Measurements from ENCODE around the gene CARD16. TPM values are rescaled to one million over a fixed set of nuclear protein-coding genes. Genes with fewer than 3 reads are reported as not detected.
A peak's percentile ranks its signal among the peaks of the same experiment; 100 is the strongest.
"Not testable (repeated sequence)": the region's sequence is repeated elsewhere in the genome, so short reads cannot be mapped to it uniquely, and the experiment has no call there.

Gene CARD16
- total RNA-seq = 9.2 TPM
- long read RNA-seq, partial matches to known transcripts = 0 of 3 reads
- long read RNA-seq, other reads (novel, unspliced or antisense) = 0 of 3 reads

DNA sequence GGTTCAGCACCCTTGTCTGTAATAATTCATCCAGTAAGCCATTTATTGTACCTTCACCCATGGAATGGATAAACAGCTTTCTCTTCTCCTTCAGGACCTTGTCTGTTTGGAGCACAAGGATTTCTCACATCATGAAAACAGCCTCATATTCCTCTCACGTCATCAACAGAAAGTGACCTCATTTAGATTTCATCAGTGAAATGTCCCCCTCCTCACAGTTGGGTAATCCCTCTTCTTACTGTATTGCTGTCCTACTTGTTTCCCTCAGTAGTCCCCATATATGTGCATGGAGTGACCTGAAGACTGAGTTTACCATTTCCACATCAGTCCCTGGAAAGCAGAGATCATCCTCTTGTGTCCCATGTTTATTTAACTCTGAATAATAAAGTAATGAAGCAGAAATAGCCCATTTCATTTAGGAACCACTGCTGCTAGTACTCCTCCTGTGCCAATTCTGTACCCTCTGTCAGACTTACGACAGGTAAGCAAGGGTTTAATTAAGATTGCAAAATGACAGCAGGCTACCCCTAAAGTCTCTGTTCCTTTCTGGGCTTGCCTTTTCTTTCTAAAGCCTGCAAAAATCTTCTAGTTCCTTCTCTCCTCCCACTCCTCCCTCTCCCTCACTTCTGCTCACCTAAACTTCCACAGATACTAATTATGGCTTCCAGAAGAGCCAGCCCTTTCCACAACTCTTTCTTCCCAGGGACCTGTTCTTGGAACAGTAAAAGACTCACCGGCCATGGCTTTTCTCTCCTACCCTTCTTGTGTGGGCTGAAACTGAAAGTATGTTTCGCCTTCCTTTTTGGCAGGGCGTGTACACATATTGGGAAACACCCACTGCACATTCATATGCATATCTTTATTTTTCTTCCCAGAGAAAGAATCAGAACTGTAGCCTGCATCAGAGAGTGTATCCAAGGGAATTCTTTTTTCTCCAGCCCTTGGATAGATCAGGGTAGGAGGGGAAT lies at the start of gene CARD16:
TSS of gene CARD16 (minus strand) at position 779 of the 968 bp plus-strand sequence. CDS start at position 741, 38 bp downstream.
- ATAC-seq = peak; percentile 78
- DNase-seq (ENCODE audit: missing footprints); intact Hi-C loops (cut with DNase I): not testable (repeated sequence)

DNA sequence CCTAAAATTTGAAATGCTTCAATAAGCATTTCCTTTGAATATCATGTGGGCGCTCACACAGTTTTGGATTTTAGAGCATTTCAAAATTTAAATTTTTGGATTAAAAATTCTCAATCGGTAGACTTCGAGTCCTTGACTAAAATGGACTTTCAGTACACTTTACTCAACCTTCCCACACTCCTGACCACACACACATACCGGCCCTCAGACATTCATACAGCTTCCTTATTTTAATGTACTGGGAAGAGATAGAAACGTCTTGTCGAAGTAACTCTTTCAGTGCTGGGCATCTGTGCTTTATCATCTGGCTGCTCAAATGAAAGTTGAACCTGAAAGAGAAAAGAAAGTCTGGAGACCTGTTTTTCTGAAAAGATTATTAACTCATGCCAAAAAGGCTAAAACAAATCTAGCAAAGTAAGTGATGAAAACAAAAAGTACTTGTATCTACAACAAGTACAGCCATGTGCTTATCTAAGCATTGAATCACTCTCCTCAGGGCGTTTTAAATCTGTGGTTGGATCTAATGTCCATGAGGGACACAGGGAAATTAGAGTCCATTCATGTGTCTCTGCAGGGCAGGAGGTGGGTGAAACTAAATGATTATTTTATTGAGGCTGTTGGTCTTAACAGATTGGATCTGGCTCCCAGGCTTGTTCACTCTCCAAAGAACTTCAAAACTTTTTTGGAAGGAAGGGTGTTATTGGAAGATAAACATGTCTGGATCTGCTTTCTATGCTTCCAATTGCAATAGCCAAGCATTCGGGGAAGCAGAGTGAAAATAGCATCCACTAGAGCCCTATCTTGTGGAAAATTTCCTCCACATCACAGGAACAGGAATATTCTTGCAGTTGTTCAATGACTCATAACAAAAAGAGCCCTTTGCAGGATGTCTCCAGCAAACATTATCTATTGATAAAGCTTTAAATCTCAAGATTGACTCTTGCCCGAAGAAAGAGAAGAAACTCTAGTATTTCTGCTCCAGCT lies 47.4 kb upstream of the CARD16 start:
- DNase-seq (ENCODE audit: missing footprints) (no peak), ATAC-seq (no peak)
- intact Hi-C loops (cut with DNase I) = no loop called here

DNA sequence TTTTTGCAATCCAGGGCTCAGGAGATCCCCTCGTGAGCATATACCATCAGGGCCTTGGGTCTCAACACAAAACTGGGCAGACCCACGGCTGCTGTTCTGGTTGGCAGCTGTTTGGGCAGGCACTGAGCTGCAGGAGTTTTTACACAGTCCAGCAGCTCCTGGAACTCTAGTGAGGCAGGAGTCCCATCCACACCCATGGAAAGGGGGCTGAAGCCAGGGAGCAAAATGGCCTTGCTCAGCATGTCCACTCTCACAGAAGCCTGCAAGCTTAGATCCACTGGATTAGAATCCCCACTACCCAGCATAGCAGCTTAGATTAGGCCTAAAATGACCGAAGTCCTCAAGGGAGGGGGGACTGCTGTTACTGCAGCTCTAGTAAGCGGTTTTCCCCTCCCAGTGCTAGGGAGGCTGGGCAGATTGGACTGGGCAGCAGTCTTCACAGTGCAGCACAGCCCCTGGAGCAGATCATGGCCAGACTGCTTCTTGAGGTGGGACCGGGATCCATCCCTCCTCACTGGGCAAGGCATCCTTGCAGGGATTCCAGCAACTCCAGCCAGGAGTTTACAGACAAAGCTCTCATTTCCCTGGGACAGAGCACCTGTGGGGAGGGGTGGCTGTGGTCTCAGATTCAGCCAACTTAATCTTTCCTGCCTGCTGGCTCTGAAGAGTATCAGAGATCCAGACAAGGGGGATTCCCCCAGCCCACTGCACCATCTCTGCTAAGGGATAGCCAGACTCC lies 36.4 kb upstream of the CARD16 start:
- no peak for ATAC-seq
- no peak for DNase-seq (ENCODE audit: missing footprints)

DNA sequence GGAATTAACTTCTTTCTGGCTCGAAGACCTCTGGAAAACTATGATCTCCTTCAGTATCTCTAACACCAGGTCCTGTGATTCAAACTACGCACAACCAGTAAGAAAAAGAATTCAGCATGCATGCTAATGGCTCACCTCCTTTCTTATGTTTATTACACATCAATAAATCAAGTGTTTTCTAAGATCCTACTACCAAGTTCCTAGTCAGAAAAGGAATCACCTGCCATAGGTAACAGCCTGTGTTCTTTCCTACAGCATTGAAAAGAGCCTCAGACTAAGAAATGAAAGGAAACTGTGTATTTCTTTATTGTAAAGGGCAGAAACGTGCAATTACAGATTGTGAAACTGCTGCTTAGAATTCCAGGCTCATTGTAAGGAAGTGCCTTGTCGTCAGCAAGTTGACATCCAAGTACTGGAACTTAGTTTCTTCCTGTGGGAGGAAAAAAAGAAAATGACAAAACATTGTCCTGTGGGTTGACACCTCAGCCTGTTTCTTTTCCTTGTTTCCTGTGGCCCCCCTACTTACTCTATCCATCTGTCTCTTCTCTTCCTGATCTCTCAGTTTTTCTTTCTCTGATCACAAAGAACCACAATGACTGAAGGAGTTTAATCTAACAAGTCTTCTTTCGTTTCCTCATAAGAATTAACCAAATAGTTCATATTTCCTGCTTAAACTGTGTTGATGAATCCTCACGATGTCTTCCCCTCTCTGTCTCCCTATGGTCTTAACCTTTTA lies 35.2 kb upstream of the CARD16 start:
- intact Hi-C loops (cut with DNase I); DNase-seq (ENCODE audit: missing footprints); ATAC-seq: not testable (repeated sequence)

More for the DNA sequence above, 36.4 kb upstream of the CARD16 start:
- intact Hi-C loops (cut with DNase I) = no loop called here

DNA sequence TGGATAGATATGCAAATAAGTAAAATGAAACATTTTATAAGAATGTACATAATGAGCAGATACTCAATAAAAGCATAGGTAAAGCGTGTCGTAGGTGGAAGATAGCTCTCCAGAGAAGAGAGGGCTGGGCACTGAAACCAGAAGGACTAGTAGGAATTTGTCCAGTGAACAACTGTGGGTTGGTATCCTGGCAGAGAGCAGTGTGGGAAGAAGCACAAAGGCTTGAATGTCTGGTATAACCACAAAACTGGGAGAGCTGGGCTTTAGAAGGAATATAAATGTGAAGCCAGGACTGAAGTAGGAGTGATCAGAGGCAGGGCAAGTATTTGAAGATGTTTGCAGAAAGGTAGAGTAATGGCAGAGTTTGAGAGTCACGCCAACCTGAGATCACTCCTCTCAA lies 33.1 kb upstream of the CARD16 start:
- intact Hi-C loops (cut with DNase I) = no loop called here
- DNase-seq (ENCODE audit: missing footprints) (no peak), ATAC-seq (no peak)

DNA sequence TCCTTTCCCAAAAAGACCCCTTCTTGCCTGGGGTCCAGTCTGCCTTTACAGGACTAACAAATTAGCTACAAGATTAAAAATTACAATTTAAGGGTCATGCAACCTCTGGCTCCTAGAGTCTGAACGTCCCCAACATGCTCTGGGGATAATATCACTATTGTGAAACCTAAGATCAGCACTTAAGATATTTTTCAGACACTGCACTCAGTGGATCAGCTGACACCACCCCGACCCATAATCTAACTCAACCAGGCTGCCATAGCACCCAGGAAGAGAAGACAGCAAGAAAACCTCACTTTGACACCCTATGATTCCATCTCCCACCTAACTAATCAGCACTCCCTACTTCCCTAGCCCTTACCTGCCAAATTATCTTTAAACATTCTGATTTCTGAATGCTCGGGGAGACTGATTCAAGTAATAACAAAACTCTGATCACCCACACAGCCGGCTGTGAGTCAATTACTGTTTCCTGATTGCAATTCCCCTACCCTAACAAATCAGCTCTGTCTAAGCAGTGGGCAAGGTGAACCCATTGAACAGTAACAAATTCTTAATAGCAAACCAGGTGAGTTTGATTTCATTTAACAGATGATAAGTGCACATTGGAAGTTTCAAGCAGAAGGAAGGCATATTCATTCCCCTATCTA lies 32.1 kb upstream of the CARD16 start:
- DNase-seq (ENCODE audit: missing footprints); intact Hi-C loops (cut with DNase I); ATAC-seq: not testable (repeated sequence)

DNA sequence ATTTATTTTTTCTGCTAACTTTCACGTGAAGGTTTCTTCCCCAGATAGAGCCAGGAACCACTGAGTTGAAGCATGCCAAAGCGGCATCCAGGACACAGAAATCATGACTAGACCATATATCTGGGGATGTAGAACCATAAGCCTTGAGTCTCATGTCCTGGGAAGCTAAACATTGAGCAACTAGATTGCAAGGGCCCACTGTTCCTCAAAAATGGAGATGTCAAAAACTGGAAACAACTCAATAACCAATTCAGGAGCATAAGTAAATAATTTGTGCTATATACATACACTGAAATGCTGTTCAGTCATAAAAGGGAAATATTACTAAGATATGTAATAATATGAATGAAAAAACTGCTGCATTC lies 29.0 kb upstream of the CARD16 start:
- DNase-seq (ENCODE audit: missing footprints) (no peak), ATAC-seq (no peak)
- intact Hi-C loops (cut with DNase I) = no loop called here

DNA sequence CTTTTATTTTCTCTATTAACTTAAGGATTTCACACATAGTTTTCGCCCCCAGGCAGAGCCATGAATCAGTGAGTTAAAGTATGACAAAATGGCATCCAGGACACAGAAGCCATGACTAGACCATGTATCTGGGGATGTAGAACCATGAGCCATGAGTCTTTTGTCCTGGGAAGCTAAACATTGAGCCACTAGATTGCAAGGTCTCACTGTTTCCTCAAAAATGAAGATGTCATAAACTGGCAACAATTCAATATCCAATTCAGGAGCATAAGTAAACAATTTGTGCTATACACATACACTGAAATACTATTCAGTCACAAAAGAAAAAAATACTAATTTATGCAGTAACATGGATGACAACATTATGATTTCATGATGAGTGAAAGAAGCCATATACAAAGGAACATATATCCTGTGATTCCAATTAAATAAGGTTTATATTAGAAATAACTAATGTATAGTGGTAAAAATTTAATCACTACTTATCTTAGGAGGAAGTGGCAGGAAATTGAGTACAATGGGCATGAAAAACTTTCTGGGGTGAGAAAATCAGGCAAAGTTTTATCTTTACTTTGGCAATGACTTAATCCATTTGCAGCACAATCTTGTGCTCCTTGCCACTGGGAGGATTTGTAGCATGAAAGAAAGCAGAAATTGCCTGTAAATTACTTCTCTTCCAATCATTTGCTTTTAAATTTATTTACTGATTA lies 28.5 kb upstream of the CARD16 start:
- ATAC-seq = no peak
- intact Hi-C loops (cut with DNase I) = no loop called here
- DNase-seq (ENCODE audit: missing footprints) = no peak

DNA sequence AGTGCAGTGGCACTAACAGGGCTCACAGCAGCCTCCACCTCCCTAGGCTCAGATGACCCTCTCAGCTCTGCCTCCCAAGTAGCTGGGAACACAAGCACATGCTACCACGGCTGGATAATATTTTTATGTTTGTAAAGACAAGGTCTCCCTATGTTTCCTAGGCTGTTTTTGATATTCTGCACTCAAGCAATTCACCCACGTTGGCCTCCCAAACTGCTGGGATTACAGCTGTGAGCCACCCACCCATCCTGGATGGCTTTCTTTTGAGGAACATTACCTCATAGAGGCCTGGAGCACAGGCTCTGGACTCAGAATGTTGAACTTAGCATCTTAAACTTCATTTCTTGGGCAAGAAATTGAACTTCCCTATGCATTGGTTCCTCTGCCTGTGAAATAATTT lies 26.9 kb upstream of the CARD16 start:
- ATAC-seq; DNase-seq (ENCODE audit: missing footprints); intact Hi-C loops (cut with DNase I): not testable (repeated sequence)

DNA sequence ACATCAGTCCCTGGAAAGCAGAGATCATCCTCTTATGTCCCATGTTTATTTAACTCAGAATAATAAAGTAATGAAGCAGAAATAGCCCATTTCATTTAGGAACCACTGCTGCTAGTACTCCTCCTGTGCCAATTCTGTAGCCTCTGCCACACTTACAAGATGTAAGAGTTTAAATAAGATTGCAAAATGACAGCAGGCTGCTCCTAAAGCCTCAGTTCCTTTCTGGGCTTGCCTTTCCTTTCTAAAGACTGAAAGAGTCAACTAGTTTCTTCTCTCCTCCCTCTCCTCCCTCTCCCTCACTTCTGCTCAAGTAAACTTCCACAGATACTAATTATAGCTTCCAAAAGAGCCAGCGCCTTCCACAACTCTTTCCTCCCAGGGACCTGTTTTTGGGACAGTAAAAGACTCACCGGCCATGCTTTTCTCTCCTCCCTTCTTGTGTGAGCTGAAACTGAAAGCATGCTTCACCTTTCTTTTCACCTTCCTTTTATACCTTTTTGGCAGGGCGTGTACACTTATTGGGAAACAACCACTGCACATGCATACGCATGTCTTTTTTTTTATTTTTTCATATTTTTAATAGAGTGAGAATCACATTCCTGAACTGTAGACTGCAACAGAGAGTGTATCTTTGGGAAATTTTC lies 26.1 kb upstream of the CARD16 start:
- no peak for ATAC-seq
- intact Hi-C loops (cut with DNase I) = no loop called here
- no peak for DNase-seq (ENCODE audit: missing footprints)

DNA sequence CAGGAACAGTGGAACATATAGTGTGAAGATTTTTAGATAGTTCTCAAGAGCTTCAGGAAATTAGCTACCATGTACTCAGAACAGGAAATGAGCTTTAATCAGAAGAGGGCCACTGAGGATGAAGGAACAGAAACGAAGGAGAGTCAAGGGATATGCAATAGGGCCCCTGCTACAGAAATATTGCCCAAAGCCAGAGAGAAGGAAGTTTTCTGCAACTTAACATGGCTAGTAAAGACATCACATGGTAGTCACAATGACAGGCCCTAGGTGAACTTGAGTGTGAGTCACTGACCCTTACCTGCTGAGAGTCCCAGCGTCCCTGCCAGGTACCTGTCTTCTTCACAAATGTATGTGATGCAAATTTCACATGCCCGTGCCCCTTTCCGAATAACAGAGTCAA lies 25.2 kb upstream of the CARD16 start:
- intact Hi-C loops (cut with DNase I) = no loop called here
- ATAC-seq (no peak), DNase-seq (ENCODE audit: missing footprints) (no peak)

DNA sequence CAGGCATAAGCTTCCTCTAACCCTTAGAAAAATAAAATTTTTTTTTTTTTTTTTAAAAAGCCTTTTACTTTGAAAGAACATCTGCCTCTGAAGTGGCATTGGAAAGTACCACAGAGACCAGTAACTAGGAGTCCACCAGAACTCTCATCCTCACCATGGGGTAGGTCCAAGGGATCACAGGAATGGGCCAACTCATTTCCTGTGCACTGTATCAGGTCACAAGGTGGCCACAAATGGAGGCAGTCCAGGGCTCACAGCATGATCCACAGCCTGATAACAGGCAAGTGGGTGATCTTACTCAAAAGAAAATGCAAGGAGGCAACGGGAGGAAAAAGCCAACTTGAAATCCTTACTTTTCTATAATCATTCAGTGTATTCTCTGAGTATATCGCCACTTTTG lies 24.6 kb upstream of the CARD16 start:
- ATAC-seq; DNase-seq (ENCODE audit: missing footprints); intact Hi-C loops (cut with DNase I): not testable (repeated sequence)

DNA sequence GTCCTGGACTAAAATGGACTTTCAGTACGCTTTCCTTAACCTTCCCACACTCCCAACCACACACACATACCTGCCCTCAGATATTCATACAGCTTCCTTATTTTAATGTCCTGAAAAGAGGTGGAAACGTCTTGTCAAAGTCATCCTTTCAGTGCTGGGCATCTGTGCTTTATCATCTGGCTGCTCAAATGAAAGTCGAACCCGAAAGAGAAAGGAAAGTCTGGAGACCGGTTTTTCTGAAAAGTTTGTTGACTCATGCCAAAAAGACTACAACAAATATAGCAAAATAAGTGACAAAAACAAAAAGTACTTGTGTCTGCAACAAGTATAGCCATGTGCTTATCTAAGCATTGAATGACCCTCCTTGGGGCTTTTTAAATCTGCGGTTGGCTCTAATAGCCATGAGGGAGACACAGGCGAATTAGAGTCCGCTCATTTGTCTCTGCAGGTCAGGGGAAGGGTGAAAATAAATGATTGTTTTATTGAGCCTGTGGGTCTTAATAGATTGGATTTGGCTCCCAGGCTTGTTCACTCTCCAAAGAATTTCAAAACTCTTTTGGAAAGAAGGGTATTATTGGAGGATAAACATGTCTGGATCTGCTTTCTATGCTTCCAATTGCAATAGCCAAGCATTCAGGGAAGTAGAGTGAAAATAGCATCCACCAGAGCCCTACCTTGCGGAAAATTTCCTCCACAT lies 18.3 kb upstream of the CARD16 start:
- intact Hi-C loops (cut with DNase I); ATAC-seq; DNase-seq (ENCODE audit: missing footprints): not testable (repeated sequence)

DNA sequence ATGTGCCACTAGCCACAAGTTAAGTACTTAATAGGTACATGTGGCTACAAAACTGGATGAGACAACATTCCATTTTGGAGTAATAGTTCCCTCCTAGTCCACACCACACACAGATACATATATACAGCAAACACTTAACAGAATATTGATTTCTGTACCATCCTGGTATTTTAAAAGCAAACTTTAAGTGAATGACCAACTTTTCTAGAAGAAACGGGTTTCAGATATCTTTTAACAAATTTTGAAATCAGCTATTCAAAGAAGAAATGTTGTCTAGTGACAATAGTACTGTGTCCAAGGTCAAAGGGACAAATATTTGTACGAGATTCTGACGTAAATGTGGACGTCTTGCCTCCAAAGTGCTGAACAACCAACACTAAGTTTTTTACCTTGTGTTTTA lies 12.3 kb upstream of the CARD16 start:
- DNase-seq (ENCODE audit: missing footprints) = no peak
- intact Hi-C loops (cut with DNase I) = no loop called here
- no peak for ATAC-seq

DNA sequence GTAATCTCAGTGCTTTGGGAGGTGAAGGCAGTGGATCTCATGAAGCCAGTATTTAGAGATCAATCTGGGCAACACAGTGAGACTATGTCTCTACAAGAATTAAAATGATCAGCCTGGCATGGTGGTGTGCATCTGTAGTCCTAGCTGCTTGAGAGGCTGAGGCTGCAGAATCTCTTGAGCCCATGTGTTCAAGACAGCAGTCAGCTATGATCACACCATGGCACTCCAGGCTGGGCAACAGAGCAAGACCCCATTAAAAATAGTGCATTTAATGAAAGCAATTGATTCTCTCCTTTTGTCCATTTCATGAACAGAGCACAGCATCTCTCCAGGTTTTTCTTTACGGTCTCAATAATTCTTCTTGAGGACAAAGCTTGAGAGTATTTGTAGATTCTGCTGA lies 11.3 kb upstream of the CARD16 start:
- intact Hi-C loops (cut with DNase I) = no loop called here
- ATAC-seq (no peak), DNase-seq (ENCODE audit: missing footprints) (no peak)
